Measurements from ENCODE around the gene PNP. TPM values are rescaled to one million over a fixed set of nuclear protein-coding genes. Genes with fewer than 3 reads are reported as not detected.

PNP gene
- total and polyA plus RNA-seq, 3 donors from 2014 or later, result 13.6 to 21.8 (median 18.9) TPM

GRCh38 chr14:20460458-20461224, 8.6 kb upstream of the PNP start:
- peak overlapping the region; percentile 96 for H3K27ac ChIP-seq
- no peaks in the 10 kb centered on the region for H3K9me3 ChIP-seq
- H3K4me3 ChIP-seq, result peak overlapping the region; percentile 97 to 99
- 3 to 7% methylated on average over 22 to 32 of the region's 32 CpGs for WGBS, 2 donors
- TF ChIP-seq CTCF (IDR thresholded peaks at IDR 0.05), result no peak
- no peak for TF ChIP-seq POLR2A (IDR thresholded peaks at IDR 0.05)
- H3K36me3 ChIP-seq (ENCODE audit: low read depth, missing control alignments), result no peaks in the 10 kb centered on the region
- intact Hi-C loops (cut with DNase I; ENCODE audit: low total_unique reads), result no loop called here
- no peak for DNase-seq
- H3K4me1 ChIP-seq, result peaks cover 15% of the 10 kb centered on the region
- no peaks in the 10 kb centered on the region for H3K27me3 ChIP-seq

- 0 to 1% methylated on average over 29 to 56 of the region's 67 CpGs for WGBS, 2 donors
- Histone ChIP-seq H3K27ac (peak within 1 kb of the TSS; percentile 96), H3K27me3 (no peaks in the 10 kb centered on the region), H3K9me3 (no peaks in the 10 kb centered on the region), H3K4me1 (peaks cover 10% of the 10 kb centered on the region), H3K36me3 (ENCODE audit: low read depth, missing control alignments) (no peaks in the 10 kb centered on the region), H3K4me3 (peak within 1 kb of the TSS; percentile 97 to 99)
- peak; percentile 100 for DNase-seq
- intact Hi-C loops (cut with DNase I; ENCODE audit: low total_unique reads), result no loop called here
- TF ChIP-seq CTCF (IDR thresholded peaks at IDR 0.05) (no peak), POLR2A (IDR thresholded peaks at IDR 0.05) (no peak)
These were observed 7.7 kb upstream of the PNP start, which contains the start of gene PIP4P1 for GRCh38 chr14:20461225-20462141. PIP4P1 (minus strand) TSS chr14:20461434; CDS start chr14:20461325, 109 bp downstream.

GRCh38 chr14:20468764-20469241, 403 bp upstream of the PNP start:
- intact Hi-C loops (cut with DNase I; ENCODE audit: low total_unique reads), result no loop called here
- DNase-seq, result no peak
- TF ChIP-seq CTCF (IDR thresholded peaks at IDR 0.05) (no peak), POLR2A (IDR thresholded peaks at IDR 0.05) (no peak)

GRCh38 chr14:20469890-20470602, 840 bp downstream of the PNP start:
- intact Hi-C loops (cut with DNase I; ENCODE audit: low total_unique reads), result no loop called here
- no peak for TF ChIP-seq CTCF (IDR thresholded peaks at IDR 0.05)
- no peak for TF ChIP-seq POLR2A (IDR thresholded peaks at IDR 0.05)
- WGBS, 2 donors, result 3 to 4% methylated on average over 12 of the region's 12 CpGs
- Histone ChIP-seq H3K9me3 (no peaks in the 10 kb centered on the region), H3K27ac (peak overlapping the region in 1 of 2 donors; percentile 70), H3K4me1 (no peaks in the 10 kb centered on the region), H3K36me3 (ENCODE audit: low read depth, missing control alignments) (no peaks in the 10 kb centered on the region), H3K4me3 (peak overlapping the region; percentile 61 to 72), H3K27me3 (no peaks in the 10 kb centered on the region)
- DNase-seq, result peak; percentile 35

More at GRCh38 chr14:20468764-20469241, 403 bp upstream of the PNP start:
- H3K4me1 ChIP-seq, result no peaks in the 10 kb centered on the region
- peak overlapping the region; percentile 36 to 70 for H3K27ac ChIP-seq
- H3K9me3 ChIP-seq, result no peaks in the 10 kb centered on the region
- no peaks in the 10 kb centered on the region for H3K27me3 ChIP-seq
- H3K4me3 ChIP-seq, result peak overlapping the region; percentile 61 to 72
- no peaks in the 10 kb centered on the region for H3K36me3 ChIP-seq (ENCODE audit: low read depth, missing control alignments)
- WGBS, 2 donors, result 23 to 32% methylated on average over 11 to 16 of the region's 16 CpGs
